HG02884 (cell line): ENCODE data around the gene TPH1.
"Not testable (repeated sequence)": the region's sequence is repeated elsewhere in the genome, so short reads cannot be mapped to it uniquely, and the experiment has no call there.

Experiments
- ATAC-seq: cut with Tn5 transposase; IDR thresholded peaks from one replicate; pipeline ENCODE4 v1.9.1; 2021; ENCODE audit warnings: mild to moderate bottlenecking, moderate library complexity; ENCODE audit not compliant: unreplicated experiment

The TPH1 gene

GRCh38 chr11:18027475-18027874 is 18.6 kb downstream of the TPH1 start:
- no peak for ATAC-seq

GRCh38 chr11:18022419-18022818 is 23.6 kb downstream of the TPH1 start:
- ATAC-seq = no peak

- ATAC-seq = no peak
These were observed 26.4 kb downstream of the TPH1 start for GRCh38 chr11:18019650-18020049.

- ATAC-seq = no peak
These were observed 29.3 kb downstream of the TPH1 start for GRCh38 chr11:18016789-18017188.

GRCh38 chr11:18014876-18015275 is 31.2 kb downstream of the TPH1 start:
- ATAC-seq = no peak

- no peak for ATAC-seq
These were observed 32.1 kb downstream of the TPH1 start for GRCh38 chr11:18013790-18014507.

GRCh38 chr11:18012906-18013781 is 32.9 kb downstream of the TPH1 start, which contains the start of gene SERGEF:
Gene SERGEF (minus strand): TSS chr11:18013047. CDS start chr11:18013010, 37 bp downstream.
- ATAC-seq = peak; percentile 90

- peak; percentile 2 for ATAC-seq
These were observed 33.8 kb downstream of the TPH1 start for GRCh38 chr11:18012122-18012905.

GRCh38 chr11:18011633-18012032 is 34.4 kb downstream of the TPH1 start:
- ATAC-seq = no peak

GRCh38 chr11:18010977-18011586 is 35.0 kb downstream of the TPH1 start:
- ATAC-seq = no peak

- ATAC-seq = no peak
These were observed 35.9 kb downstream of the TPH1 start for GRCh38 chr11:18010121-18010670.

- ATAC-seq = no peak
These were observed 40.5 kb downstream of the TPH1 start for GRCh38 chr11:18005376-18006129.

GRCh38 chr11:18001191-18001590 is 44.9 kb downstream of the TPH1 start:
- ATAC-seq = no peak

GRCh38 chr11:18000760-18001159 is 45.3 kb downstream of the TPH1 start:
- ATAC-seq = no peak

GRCh38 chr11:18000128-18000527 is 45.9 kb downstream of the TPH1 start:
- not testable (repeated sequence) for ATAC-seq
